ENCODE data around the gene HOMER3. TPM values are rescaled to one million over a fixed set of nuclear protein-coding genes. Genes with fewer than 3 reads are reported as not detected.
"Not testable (repeated sequence)": the region's sequence is repeated elsewhere in the genome, so short reads cannot be mapped to it uniquely, and the experiment has no call there.

The HOMER3 gene
- total RNA-seq, 4 donors from 2014 or later = 86.2 to 202 (median 113) TPM

DNA sequence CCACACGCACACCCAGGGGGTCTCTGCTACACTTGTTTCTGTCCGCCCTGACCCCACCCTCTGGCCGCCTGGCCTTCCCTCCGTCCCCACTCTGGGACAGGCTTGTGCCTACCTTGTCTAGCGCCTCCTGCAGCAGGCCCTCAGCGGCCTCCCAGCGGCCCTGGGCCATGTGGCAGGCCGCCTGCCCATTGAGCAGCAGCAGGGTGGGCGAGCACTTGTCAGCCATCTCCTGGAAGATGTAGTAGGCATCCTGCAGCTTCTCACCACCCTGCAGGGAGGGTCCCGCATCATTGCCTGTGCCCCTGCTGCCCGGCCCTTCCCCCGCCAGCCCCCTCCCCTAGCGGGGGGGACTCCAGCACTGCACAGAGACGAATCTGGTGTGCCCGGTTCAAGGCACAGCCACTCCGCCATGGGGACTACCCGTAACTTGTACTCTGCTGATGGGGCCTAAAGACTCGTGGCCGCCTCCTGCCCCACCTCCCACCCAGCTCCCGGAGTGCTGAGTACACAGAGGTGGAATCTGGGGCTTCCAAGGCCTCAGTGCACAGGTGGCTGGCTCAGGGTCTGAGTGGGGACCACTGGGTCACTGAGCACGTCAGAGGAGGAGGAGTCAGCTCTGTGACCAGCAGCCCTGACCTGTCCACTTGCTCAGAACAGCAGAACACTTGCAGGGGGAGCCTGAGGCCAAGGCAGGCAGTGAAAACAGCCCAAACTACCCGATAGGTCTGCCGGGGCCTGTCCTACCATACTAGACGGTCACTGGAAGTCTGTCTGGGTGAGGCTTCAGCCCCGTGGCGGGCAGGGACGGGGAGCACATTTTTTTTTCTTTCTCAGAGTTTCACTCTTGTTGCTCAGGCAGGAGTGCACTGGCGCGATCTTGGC lies 37.6 kb downstream of the HOMER3 start:
- Histone ChIP-seq H3K27me3 (no peaks in the 10 kb centered on the region), H3K4me1 (peaks cover 0 to under 1% of the 10 kb centered on the region in 2 donors), H3K36me3 (peaks cover 0 to 42% of the 10 kb centered on the region in 2 donors), H3K9me3 (no peaks in the 10 kb centered on the region), H3K27ac (no peak overlapping the region), H3K4me3 (no peak overlapping the region)
- TF ChIP-seq, protein P1, sequence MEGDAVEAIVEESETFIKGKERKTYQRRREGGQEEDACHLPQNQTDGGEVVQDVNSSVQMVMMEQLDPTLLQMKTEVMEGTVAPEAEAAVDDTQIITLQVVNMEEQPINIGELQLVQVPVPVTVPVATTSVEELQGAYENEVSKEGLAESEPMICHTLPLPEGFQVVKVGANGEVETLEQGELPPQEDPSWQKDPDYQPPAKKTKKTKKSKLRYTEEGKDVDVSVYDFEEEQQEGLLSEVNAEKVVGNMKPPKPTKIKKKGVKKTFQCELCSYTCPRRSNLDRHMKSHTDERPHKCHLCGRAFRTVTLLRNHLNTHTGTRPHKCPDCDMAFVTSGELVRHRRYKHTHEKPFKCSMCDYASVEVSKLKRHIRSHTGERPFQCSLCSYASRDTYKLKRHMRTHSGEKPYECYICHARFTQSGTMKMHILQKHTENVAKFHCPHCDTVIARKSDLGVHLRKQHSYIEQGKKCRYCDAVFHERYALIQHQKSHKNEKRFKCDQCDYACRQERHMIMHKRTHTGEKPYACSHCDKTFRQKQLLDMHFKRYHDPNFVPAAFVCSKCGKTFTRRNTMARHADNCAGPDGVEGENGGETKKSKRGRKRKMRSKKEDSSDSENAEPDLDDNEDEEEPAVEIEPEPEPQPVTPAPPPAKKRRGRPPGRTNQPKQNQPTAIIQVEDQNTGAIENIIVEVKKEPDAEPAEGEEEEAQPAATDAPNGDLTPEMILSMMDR (IDR thresholded peaks at IDR 0.05 in 4 of 5, conservative IDR thresholded peaks at IDR 0.05 in 1 of 5) = no peak
- TF ChIP-seq POLR2A (IDR thresholded peaks at IDR 0.05) = no peak
- DNase-seq (no peak), ATAC-seq (no peak)
- in situ Hi-C loops (cut with MboI; ENCODE audit: low sequenced_read_pairs in 4 of 4) = no loop called here
- intact Hi-C loops (cut with DNase I; ENCODE audit: low total_unique reads) = no loop called here

DNA sequence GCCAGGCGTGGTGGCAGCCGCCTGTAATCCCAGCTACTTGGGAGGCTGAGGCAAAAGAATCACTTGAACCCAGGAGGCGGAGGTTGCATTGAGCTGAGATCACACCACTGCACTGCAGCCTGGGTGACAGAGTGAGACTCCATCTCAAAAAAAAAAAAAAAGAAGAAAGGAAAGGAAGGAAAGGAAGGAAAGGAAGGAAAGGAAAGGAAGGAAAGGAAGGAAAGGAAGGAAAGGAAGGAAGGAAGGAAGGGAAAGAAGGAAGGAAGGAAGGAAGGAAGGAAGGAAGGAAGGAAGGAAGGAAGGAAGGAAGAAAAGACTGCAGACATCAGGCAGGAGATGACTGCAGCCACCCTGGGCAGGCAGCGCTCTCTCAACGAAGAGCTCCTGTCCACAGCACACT lies 38.5 kb downstream of the HOMER3 start:
- H3K27ac ChIP-seq; H3K4me1 ChIP-seq; H3K4me3 ChIP-seq; H3K9me3 ChIP-seq; H3K27me3 ChIP-seq; intact Hi-C loops (cut with DNase I; ENCODE audit: low total_unique reads); in situ Hi-C loops (cut with MboI; ENCODE audit: low sequenced_read_pairs in 4 of 4); ATAC-seq; DNase-seq: not testable (repeated sequence)
- H3K36me3 ChIP-seq = peaks cover 0 to 42% of the 10 kb centered on the region in 2 donors

DNA sequence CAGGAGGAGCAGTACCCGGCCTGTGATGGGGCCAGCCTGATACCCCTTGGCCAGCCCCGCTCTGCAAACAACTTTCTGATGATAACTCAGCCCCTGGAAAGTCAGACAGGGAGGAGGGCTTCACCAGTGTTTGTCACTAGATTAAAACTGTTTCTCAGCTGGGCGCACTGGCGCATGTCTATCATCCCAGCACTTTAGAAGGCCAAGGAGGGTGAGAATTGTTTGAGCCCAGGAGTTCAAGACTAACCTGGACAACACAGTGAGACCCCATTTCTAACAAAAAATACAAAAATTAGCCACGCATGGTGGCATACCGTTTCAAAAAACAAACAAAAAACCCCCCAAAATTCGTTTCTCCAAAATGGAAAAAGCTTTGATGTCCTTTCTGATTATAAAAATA lies 39.5 kb downstream of the HOMER3 start:
- in situ Hi-C loops (cut with MboI; ENCODE audit: low sequenced_read_pairs in 4 of 4) (no loop called here), intact Hi-C loops (cut with DNase I; ENCODE audit: low total_unique reads) (no loop called here)
- Histone ChIP-seq H3K27ac (no peak overlapping the region), H3K4me1 (peaks cover 0 to 7% of the 10 kb centered on the region in 2 donors), H3K9me3 (no peaks in the 10 kb centered on the region), H3K27me3 (no peaks in the 10 kb centered on the region), H3K4me3 (no peak overlapping the region), H3K36me3 (peaks cover 0 to 36% of the 10 kb centered on the region in 2 donors)
- ATAC-seq (no peak), DNase-seq (no peak)
- no peak for TF ChIP-seq POLR2A (IDR thresholded peaks at IDR 0.05)
- TF ChIP-seq, protein P1 (IDR thresholded peaks at IDR 0.05 in 4 of 5, conservative IDR thresholded peaks at IDR 0.05 in 1 of 5) = no peak

DNA sequence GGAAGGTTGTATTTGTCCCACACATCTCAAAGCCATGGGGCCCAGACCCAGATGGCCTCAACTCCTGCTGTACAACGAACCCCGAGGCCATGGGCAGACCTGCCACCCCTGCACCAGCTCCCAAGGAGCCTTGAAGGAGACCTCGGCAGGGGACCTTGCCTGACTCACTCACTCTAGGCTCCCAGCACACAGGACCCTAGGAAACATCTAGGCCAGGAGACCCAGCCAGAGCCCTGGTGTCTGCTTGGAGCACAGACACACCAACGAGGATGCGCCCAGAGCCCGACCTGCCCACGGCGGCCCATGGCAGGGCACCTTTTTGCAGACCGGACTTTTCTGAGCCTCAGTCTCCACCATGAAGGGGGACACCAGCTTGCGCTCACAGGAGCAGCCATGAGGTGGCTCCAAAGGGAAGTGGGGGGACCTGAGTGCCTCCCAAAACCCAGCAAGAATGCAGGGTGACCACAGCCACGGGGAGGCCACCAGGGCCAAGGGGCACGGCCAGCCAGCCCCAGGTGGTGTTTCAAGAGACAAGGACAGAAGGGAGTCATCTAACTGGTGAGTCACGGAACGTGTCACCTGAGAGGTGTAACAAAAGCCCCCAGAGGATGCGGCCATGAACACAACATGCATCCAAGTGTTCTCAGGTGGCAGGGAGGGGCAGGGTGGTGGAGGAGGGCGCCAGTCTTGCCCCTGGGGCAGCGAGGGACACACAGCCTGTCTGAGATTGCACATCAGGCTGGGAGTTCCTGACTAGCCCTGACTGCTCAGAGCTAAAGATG lies 40.1 kb downstream of the HOMER3 start:
- peak in 1 of 2 donors; percentile 60 for DNase-seq
- Histone ChIP-seq H3K36me3 (peaks cover 0 to 30% of the 10 kb centered on the region in 2 donors), H3K9me3 (no peaks in the 10 kb centered on the region), H3K4me3 (no peak overlapping the region), H3K27me3 (no peaks in the 10 kb centered on the region), H3K27ac (no peak overlapping the region), H3K4me1 (peaks cover 0 to 7% of the 10 kb centered on the region in 2 donors)
- intact Hi-C loops (cut with DNase I; ENCODE audit: low total_unique reads) (no loop called here), in situ Hi-C loops (cut with MboI; ENCODE audit: low sequenced_read_pairs in 4 of 4) (no loop called here)
- TF ChIP-seq POLR2A (IDR thresholded peaks at IDR 0.05) = no peak
- TF ChIP-seq, protein P1 (IDR thresholded peaks at IDR 0.05 in 4 of 5, conservative IDR thresholded peaks at IDR 0.05 in 1 of 5) = no peak
- ATAC-seq = peak in 1 of 2 donors; percentile 63
